ENCODE data around the gene FAM76B. TPM values are rescaled to one million over a fixed set of nuclear protein-coding genes. Genes with fewer than 3 reads are reported as not detected.
A peak's percentile ranks its signal among the peaks of the same experiment; 100 is the strongest.

FAM76B gene
- total and polyA plus RNA-seq, 2 of the 13 experiments (the other 11 are each of a cell fraction or from before 2014, with no cell fraction given) = 20.2 to 24.2 TPM

DNA sequence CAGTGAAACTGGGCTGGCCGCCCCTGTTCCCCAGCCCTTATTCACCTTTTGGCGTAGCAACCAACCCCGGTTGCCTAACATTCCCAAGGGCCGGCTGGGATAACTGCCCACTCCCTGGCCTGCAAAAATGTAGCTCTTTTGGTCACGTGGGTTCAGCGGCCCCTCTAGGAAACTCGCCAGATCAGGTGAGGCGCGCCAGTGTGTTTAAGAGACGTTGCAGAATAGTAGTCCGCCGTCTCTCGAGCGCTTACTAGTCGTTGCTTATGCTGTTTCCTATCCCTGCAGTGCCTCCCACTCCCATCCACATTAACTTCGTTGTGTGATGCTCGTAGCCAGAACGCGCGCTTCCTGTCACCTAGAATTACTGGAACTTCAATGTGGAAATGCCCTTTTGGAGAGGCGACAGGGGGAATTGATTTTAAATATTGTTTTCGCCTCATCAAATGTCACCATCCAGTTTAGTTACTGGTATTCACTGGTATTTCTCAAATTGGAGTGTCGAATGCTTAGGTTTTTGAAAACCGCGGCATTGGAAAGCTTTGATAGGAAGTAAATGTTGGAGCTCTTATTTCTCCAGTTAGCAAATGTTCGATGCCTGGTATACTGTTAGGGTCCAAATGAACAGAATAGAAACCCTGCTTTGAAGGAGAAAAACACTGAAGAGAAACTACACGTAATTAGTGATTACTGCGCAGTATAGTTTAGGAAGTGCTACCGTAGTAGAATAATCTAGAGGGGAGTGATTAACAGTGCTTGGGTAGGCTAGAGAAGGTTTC, 1.5 kb upstream of the FAM76B start (continued):
- TF ChIP-seq, protein P1, sequence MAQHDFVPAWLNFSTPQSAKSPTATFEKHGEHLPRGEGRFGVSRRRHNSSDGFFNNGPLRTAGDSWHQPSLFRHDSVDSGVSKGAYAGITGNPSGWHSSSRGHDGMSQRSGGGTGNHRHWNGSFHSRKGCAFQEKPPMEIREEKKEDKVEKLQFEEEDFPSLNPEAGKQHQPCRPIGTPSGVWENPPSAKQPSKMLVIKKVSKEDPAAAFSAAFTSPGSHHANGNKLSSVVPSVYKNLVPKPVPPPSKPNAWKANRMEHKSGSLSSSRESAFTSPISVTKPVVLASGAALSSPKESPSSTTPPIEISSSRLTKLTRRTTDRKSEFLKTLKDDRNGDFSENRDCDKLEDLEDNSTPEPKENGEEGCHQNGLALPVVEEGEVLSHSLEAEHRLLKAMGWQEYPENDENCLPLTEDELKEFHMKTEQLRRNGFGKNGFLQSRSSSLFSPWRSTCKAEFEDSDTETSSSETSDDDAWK (CRISPR knock-in tag; IDR thresholded peaks at IDR 0.05) = no peak
- TF ChIP-seq, protein P2, sequence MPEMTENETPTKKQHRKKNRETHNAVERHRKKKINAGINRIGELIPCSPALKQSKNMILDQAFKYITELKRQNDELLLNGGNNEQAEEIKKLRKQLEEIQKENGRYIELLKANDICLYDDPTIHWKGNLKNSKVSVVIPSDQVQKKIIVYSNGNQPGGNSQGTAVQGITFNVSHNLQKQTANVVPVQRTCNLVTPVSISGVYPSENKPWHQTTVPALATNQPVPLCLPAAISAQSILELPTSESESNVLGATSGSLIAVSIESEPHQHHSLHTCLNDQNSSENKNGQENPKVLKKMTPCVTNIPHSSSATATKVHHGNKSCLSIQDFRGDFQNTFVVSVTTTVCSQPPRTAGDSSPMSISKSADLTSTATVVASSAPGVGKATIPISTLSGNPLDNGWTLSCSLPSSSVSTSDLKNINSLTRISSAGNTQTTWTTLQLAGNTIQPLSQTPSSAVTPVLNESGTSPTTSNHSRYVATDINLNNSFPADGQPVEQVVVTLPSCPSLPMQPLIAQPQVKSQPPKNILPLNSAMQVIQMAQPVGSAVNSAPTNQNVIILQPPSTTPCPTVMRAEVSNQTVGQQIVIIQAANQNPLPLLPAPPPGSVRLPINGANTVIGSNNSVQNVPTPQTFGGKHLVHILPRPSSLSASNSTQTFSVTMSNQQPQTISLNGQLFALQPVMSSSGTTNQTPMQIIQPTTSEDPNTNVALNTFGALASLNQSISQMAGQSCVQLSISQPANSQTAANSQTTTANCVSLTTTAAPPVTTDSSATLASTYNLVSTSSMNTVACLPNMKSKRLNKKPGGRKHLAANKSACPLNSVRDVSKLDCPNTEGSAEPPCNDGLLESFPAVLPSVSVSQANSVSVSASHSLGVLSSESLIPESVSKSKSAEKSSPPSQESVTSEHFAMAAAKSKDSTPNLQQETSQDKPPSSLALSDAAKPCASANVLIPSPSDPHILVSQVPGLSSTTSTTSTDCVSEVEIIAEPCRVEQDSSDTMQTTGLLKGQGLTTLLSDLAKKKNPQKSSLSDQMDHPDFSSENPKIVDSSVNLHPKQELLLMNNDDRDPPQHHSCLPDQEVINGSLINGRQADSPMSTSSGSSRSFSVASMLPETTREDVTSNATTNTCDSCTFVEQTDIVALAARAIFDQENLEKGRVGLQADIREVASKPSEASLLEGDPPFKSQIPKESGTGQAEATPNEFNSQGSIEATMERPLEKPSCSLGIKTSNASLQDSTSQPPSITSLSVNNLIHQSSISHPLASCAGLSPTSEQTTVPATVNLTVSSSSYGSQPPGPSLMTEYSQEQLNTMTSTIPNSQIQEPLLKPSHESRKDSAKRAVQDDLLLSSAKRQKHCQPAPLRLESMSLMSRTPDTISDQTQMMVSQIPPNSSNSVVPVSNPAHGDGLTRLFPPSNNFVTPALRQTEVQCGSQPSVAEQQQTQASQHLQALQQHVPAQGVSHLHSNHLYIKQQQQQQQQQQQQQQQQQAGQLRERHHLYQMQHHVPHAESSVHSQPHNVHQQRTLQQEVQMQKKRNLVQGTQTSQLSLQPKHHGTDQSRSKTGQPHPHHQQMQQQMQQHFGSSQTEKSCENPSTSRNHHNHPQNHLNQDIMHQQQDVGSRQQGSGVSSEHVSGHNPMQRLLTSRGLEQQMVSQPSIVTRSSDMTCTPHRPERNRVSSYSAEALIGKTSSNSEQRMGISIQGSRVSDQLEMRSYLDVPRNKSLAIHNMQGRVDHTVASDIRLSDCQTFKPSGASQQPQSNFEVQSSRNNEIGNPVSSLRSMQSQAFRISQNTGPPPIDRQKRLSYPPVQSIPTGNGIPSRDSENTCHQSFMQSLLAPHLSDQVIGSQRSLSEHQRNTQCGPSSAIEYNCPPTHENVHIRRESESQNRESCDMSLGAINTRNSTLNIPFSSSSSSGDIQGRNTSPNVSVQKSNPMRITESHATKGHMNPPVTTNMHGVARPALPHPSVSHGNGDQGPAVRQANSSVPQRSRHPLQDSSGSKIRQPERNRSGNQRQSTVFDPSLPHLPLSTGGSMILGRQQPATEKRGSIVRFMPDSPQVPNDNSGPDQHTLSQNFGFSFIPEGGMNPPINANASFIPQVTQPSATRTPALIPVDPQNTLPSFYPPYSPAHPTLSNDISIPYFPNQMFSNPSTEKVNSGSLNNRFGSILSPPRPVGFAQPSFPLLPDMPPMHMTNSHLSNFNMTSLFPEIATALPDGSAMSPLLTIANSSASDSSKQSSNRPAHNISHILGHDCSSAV (CRISPR knock-in tag; IDR thresholded peaks at IDR 0.05; ENCODE audit: borderline replicate concordance) = no peak
- no peak for TF ChIP-seq ZGPAT (CRISPR knock-in tag; IDR thresholded peaks at IDR 0.05)
- no peak for TF ChIP-seq MLX (CRISPR knock-in tag; IDR thresholded peaks at IDR 0.05)
- TF ChIP-seq ZNF275 (CRISPR knock-in tag; IDR thresholded peaks at IDR 0.05; ENCODE audit: borderline replicate concordance) = no peak
- TF ChIP-seq LCORL (IDR thresholded peaks at IDR 0.05) = 0 out of 2 replicates have a peak, but pooled peaks have one; percentile 7
- no peak for TF ChIP-seq LCORL (CRISPR knock-in tag; IDR thresholded peaks at IDR 0.05)
- TF ChIP-seq, protein P3, sequence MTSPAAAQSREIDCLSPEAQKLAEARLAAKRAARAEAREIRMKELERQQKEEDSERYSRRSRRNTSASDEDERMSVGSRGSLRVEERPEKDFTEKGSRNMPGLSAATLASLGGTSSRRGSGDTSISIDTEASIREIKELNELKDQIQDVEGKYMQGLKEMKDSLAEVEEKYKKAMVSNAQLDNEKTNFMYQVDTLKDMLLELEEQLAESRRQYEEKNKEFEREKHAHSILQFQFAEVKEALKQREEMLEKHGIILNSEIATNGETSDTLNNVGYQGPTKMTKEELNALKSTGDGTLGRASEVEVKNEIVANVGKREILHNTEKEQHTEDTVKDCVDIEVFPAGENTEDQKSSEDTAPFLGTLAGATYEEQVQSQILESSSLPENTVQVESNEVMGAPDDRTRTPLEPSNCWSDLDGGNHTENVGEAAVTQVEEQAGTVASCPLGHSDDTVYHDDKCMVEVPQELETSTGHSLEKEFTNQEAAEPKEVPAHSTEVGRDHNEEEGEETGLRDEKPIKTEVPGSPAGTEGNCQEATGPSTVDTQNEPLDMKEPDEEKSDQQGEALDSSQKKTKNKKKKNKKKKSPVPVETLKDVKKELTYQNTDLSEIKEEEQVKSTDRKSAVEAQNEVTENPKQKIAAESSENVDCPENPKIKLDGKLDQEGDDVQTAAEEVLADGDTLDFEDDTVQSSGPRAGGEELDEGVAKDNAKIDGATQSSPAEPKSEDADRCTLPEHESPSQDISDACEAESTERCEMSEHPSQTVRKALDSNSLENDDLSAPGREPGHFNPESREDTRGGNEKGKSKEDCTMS (CRISPR knock-in tag; conservative IDR thresholded peaks at IDR 0.05) = no peak
- TF ChIP-seq KDM6A (CRISPR knock-in tag; IDR thresholded peaks at IDR 0.05; ENCODE audit: low read depth) = no peak
- no peak for TF ChIP-seq ATRX (CRISPR knock-in tag; IDR thresholded peaks at IDR 0.05; ENCODE audit: borderline replicate concordance)
- no peak for TF ChIP-seq ZNF431 (CRISPR knock-in tag; IDR thresholded peaks at IDR 0.05; ENCODE audit: borderline replicate concordance, low read depth)
- TF ChIP-seq NFRKB (IDR thresholded peaks at IDR 0.05) = no peak
- TF ChIP-seq ZBTB8A (CRISPR knock-in tag; IDR thresholded peaks at IDR 0.05; ENCODE audit: borderline replicate concordance, low read depth) = no peak
